OCI-LY1 (cell line): ENCODE measurements around the gene MAGED2.
A peak's percentile ranks its signal among the peaks of the same experiment; 100 is the strongest.
"Not testable (repeated sequence)": the region's sequence is repeated elsewhere in the genome, so short reads cannot be mapped to it uniquely, and the experiment has no call there.

Source experiments
- H2AFZ ChIP-seq: fragments of 200-600 bp; sonication (generic), shearing (Covaris generic); 2 replicates; pipeline ENCODE4 v1.6.0; 2014; ENCODE audit warnings: antibody characterized with exemption, mild to moderate bottlenecking, low read length
- H3F3A ChIP-seq: fragments of 200-600 bp; sonication (generic), shearing (Covaris generic); 2 replicates; pipeline ENCODE4 v1.6.0; 2014; ENCODE audit warnings: mild to moderate bottlenecking, antibody characterized with exemption, low read length, moderate library complexity; ENCODE audit not compliant: insufficient read depth
- H3K27ac ChIP-seq: fragments of 200-600 bp; sonication (generic); 2 replicates; pipeline ENCODE4 v1.5.1; 2014; ENCODE audit warnings: low read length, mixed run types, mild to moderate bottlenecking, low read depth; ENCODE audit not compliant: poor library complexity, severe bottlenecking
- H3K27me3 ChIP-seq: fragments of 200-600 bp; sonication (generic); 2 replicates; pipeline ENCODE4 v1.6.0; 2014; ENCODE audit warnings: antibody characterized with exemption, mild to moderate bottlenecking, low read length, moderate library complexity; ENCODE audit not compliant: insufficient read depth
- H3K36me3 ChIP-seq: fragments of 200-600 bp; sonication (generic); 2 replicates; pipeline ENCODE4 v1.6.1; 2014; ENCODE audit warnings: mild to moderate bottlenecking, antibody characterized with exemption, low read length, moderate library complexity, mixed read lengths; ENCODE audit not compliant: insufficient read depth
- H3K4me1 ChIP-seq: fragments of 200-600 bp; sonication (generic); 2 replicates; pipeline ENCODE4 v1.5.1; 2014; ENCODE audit warnings: mild to moderate bottlenecking, low read length, moderate library complexity; ENCODE audit not compliant: insufficient read depth, severe bottlenecking
- H3K4me2 ChIP-seq: fragments of 200-600 bp; sonication (generic), shearing (Covaris generic); 2 replicates; pipeline ENCODE4 v1.6.1; 2014; ENCODE audit warnings: low read length
- H3K4me3 ChIP-seq: fragments of 200-600 bp; sonication (generic); 2 replicates; pipeline ENCODE4 v1.5.1; 2014; ENCODE audit warnings: low read length, low read depth, mild to moderate bottlenecking, mixed read lengths; ENCODE audit not compliant: poor library complexity, severe bottlenecking
- H3K79me2 ChIP-seq: fragments of 200-600 bp; shearing (Covaris generic); 2 replicates; pipeline ENCODE4 v1.6.1; 2016; ENCODE audit warnings: mixed run types, low read length, mixed read lengths; ENCODE audit not compliant: insufficient read depth
- H3K9ac ChIP-seq: fragments of 200-600 bp; sonication (generic), shearing (Covaris generic); 2 replicates; pipeline ENCODE4 v1.6.1; 2014; ENCODE audit warnings: mild to moderate bottlenecking, low read length, mixed read lengths
- H3K9me2 ChIP-seq: fragments of 200-600 bp; sonication (generic), shearing (Covaris generic); 2 replicates; pipeline ENCODE4 v1.6.1; 2014; ENCODE audit warnings: low read depth, mild to moderate bottlenecking, low read length, mixed read lengths
- H3K9me3 ChIP-seq: fragments of 200-600 bp; shearing (Covaris generic); 2 replicates; pipeline ENCODE4 v1.6.1; 2014; ENCODE audit warnings: low read length, mixed read lengths
- H4K20me1 ChIP-seq: fragments of 200-600 bp; sonication (generic), shearing (Covaris generic); 2 replicates; pipeline ENCODE4 v1.6.0; 2016; ENCODE audit warnings: mild to moderate bottlenecking, low read length; ENCODE audit not compliant: insufficient read depth
- CTCF ChIP-seq: fragments of 200-600 bp; sonication (generic), shearing (Covaris generic); IDR thresholded peaks from 2 replicates; pipeline ENCODE4 v1.5.1; 2017; ENCODE audit warnings: mild to moderate bottlenecking, antibody characterized with exemption, low read length, moderate library complexity, mixed read lengths
- EZH2 ChIP-seq: fragments of 200-600 bp; sonication (generic), shearing (Covaris generic); IDR thresholded peaks from 2 replicates; pipeline ENCODE4 v1.8.0; 2017; ENCODE audit warnings: borderline replicate concordance, mixed run types, mild to moderate bottlenecking, antibody characterized with exemption, low read length, moderate library complexity, mixed read lengths

MAGED2 gene

GRCh38 chrX:54807524-54808108 is at the start of gene MAGED2:
MAGED2 (plus strand) TSS chrX:54807745; CDS start chrX:54809332, 1,587 bp downstream.
- peak within 1 kb of the TSS; percentile 88 for H3K4me3 ChIP-seq
- H3K9ac ChIP-seq: peak within 1 kb of the TSS; percentile 72
- no peaks in the 10 kb centered on the region for H4K20me1 ChIP-seq
- no peaks in the 10 kb centered on the region for H3K79me2 ChIP-seq
- H3K4me1 ChIP-seq: peaks cover 17% of the 10 kb centered on the region
- H3F3A ChIP-seq: no peaks in the 10 kb centered on the region
- H3K9me3 ChIP-seq: no peaks in the 10 kb centered on the region
- no peaks in the 10 kb centered on the region for H3K27me3 ChIP-seq
- no peak within 1 kb of the TSS for H2AFZ ChIP-seq
- H3K9me2 ChIP-seq: no peaks in the 10 kb centered on the region
- H3K4me2 ChIP-seq: peak within 1 kb of the TSS; percentile 79
- no peaks in the 10 kb centered on the region for H3K36me3 ChIP-seq
- peak within 1 kb of the TSS; percentile 30 for H3K27ac ChIP-seq
- TF ChIP-seq EZH2 (no peak), CTCF (no peak)

GRCh38 chrX:54758114-54759055 is 49.2 kb upstream of the MAGED2 start:
- Histone ChIP-seq H2AFZ (no peak overlapping the region), H3K4me2 (no peak overlapping the region), H3K27ac (no peak overlapping the region), H3K27me3 (no peaks in the 10 kb centered on the region), H3K4me1 (no peaks in the 10 kb centered on the region), H3K36me3 (no peaks in the 10 kb centered on the region), H3F3A (no peaks in the 10 kb centered on the region), H3K9ac (no peak overlapping the region), H3K9me3 (no peaks in the 10 kb centered on the region), H3K79me2 (no peaks in the 10 kb centered on the region), H4K20me1 (no peaks in the 10 kb centered on the region), H3K9me2 (no peaks in the 10 kb centered on the region), H3K4me3 (no peak overlapping the region)
- no peak for TF ChIP-seq CTCF
- TF ChIP-seq EZH2: no peak

GRCh38 chrX:54774391-54775094 is 33.0 kb upstream of the MAGED2 start:
- not testable (repeated sequence) for H3K9me3 ChIP-seq, H3K4me1 ChIP-seq, H3K27ac ChIP-seq, H3K9ac ChIP-seq, H3K4me2 ChIP-seq, H3K9me2 ChIP-seq, H3K36me3 ChIP-seq, H4K20me1 ChIP-seq, H2AFZ ChIP-seq, H3F3A ChIP-seq, H3K4me3 ChIP-seq, H3K79me2 ChIP-seq, H3K27me3 ChIP-seq
